Suprapubic skin (tissue), 4 donors: ENCODE measurements around the gene ESRP2.

Source experiments
- CTCF ChIP-seq, 2 donors: fragments of 200-600 bp in 1 of 2; fragments of 450-650 bp in 1 of 2; sonication (generic) in 1 of 2; IDR thresholded peaks; one replicate each; pipeline ENCODE4 v1.5.1; 2016 to 2019; ENCODE audit warnings: antibody characterized with exemption in 2 of 2, mild to moderate bottlenecking in 1 of 2, moderate library complexity in 1 of 2
- EP300 ChIP-seq: sonication (generic); formaldehyde crosslinking; IDR thresholded peaks from one replicate; pipeline ENCODE4 v1.6.1; 2017; ENCODE audit warnings: antibody characterized with exemption
- POLR2AphosphoS5 ChIP-seq, 3 donors: sonication (generic); formaldehyde crosslinking; IDR thresholded peaks; one replicate each; pipeline ENCODE4 v1.6.1; 2017; ENCODE audit warnings: antibody characterized with exemption in 3 of 3

- no peak for TF ChIP-seq EP300
- no peak for TF ChIP-seq CTCF (IDR thresholded peaks at IDR 0.05)
- TF ChIP-seq POLR2AphosphoS5 (IDR thresholded peaks at IDR 0.05), result no peak
Observed at GRCh38 chr16:68235887-68236136, at the start of gene ESRP2.
